A549 (cell line): Measurements from ENCODE around the gene SPATA46. TPM values are rescaled to one million over a fixed set of nuclear protein-coding genes. Genes with fewer than 3 reads are reported as not detected.

Experiments used
- ATAC-seq, 2 experiments: fragments of 200-7000 bp in 1 of 2; fragments of >200 bp in 1 of 2; cut with Nextera tagmentation in 1 of 2; cut with Tn5 transposase in 1 of 2; 3 replicates each; pipeline versions ENCODE4 v1.8.0 to v1.9.1; 2018 to 2020; ENCODE audit warnings: mild to moderate bottlenecking in 1 of 2, moderate library complexity in 1 of 2
- CTCF ChIA-PET: fragments of 300-600 bp; sonication (Branson Sonifier 250); formaldehyde crosslinking; extraction: SDS; loops from one replicate; lab custom pipeline; 2021; ENCODE audit warnings: antibody characterized with exemption, inconsistent platforms; lab: Yijun Ruan, JAX
- POLR2A ChIA-PET: fragments of 350-600 bp; formaldehyde crosslinking; extraction: SDS; loops from one replicate; lab custom pipeline; 2021; ENCODE audit warnings: antibody characterized with exemption, inconsistent platforms; lab: Yijun Ruan, JAX
- DNase-seq, 2 experiments: peaks; one replicate each; pipeline versions ENCODE4 v3.0.0 to v3.0.0-alpha.2; 2011 to 2016; ENCODE audit warnings: low read depth in 1 of 2, low spot score in 1 of 2
- FAIRE-seq: peaks from 2 replicates; lab custom pipeline; 2011; peaks lifted over from hg19 to GRCh38; lab: Jason Lieb, UNC
- H3K27ac ChIP-seq, 2 experiments: fragments of >200 bp; sonication (Bioruptor Twin); formaldehyde crosslinking; 3 replicates each; pipeline ENCODE4 v1.5.1; 2016 to 2017
- H3K4me1 ChIP-seq: fragments of >200 bp; sonication (Bioruptor Twin); formaldehyde crosslinking; 3 replicates; pipeline ENCODE4 v1.6.1; 2016
- H3K4me2 ChIP-seq: fragments of >200 bp; sonication (Bioruptor Twin); formaldehyde crosslinking; 3 replicates; pipeline ENCODE4 v1.6.1; 2016
- H3K4me3 ChIP-seq: fragments of >200 bp; sonication (Bioruptor Twin); formaldehyde crosslinking; 3 replicates; pipeline ENCODE4 v1.5.1; 2016
- H3K9me3 ChIP-seq: fragments of >200 bp; sonication (Bioruptor Twin); formaldehyde crosslinking; 3 replicates; pipeline ENCODE4 v1.6.1; 2016
- ATOH8 ChIP-seq: fragments of 250-450 bp; sonication (Bioruptor Pico); IDR thresholded peaks from 2 replicates; pipeline ENCODE4 v1.5.0; 2020; ENCODE audit warnings: low read depth, mild to moderate bottlenecking, moderate library complexity
- BHLHE40 ChIP-seq: IDR thresholded peaks from 2 replicates; pipeline ENCODE4 v1.6.1; 2012; ENCODE audit warnings: low read depth, low read length, inconsistent platforms
- CHD4 ChIP-seq: fragments of 200-600 bp; sonication (generic); IDR thresholded peaks from 2 replicates; pipeline ENCODE4 v1.6.1; 2016; ENCODE audit warnings: antibody characterized with exemption, mild to moderate bottlenecking, borderline replicate concordance
- CTCF ChIP-seq: fragments of >200 bp; sonication (Bioruptor Twin); formaldehyde crosslinking; IDR thresholded peaks from 3 replicates; pipeline ENCODE4 v1.5.1; 2016
- E2F6 ChIP-seq: IDR thresholded peaks from 2 replicates; pipeline ENCODE4 v1.6.1; 2012; ENCODE audit warnings: low read depth, borderline replicate concordance
- ESRRA ChIP-seq: fragments of 150-350 bp; IDR thresholded peaks from 2 replicates; pipeline ENCODE4 v1.6.1; 2014; ENCODE audit warnings: mild to moderate bottlenecking, low read length, borderline replicate concordance
- FOSL2 ChIP-seq, 2 experiments: fragments of 450-650 bp in 1 of 2; fragments of >200 bp in 1 of 2; sonication (Bioruptor Twin) in 1 of 2; formaldehyde crosslinking; IDR thresholded peaks; 2 replicates each; pipeline versions ENCODE4 v1.5.0 to v1.6.1; 2016 to 2020; ENCODE audit warnings: mild to moderate bottlenecking in 1 of 2, moderate library complexity in 1 of 2
- GATA3 ChIP-seq: IDR thresholded peaks from 2 replicates; pipeline ENCODE4 v1.6.1; 2012; ENCODE audit warnings: borderline replicate concordance
- HES2 ChIP-seq: fragments of >200 bp; sonication (Bioruptor Twin); formaldehyde crosslinking; IDR thresholded peaks from 2 replicates; pipeline ENCODE4 v1.6.1; 2016
- JUN ChIP-seq, 2 experiments: fragments of >200 bp; sonication (Bioruptor Twin); formaldehyde crosslinking; IDR thresholded peaks; 2 replicates in 1 of 2; 3 replicates in 1 of 2; pipeline ENCODE4 v1.6.1; 2016 to 2017
- MAFK ChIP-seq: fragments of 450-650 bp; IDR thresholded peaks from 2 replicates; pipeline ENCODE4 v1.6.1; 2014; ENCODE audit not compliant: partially characterized antibody
- MAZ ChIP-seq: fragments of 150-350 bp; IDR thresholded peaks from 2 replicates; pipeline ENCODE4 v1.6.1; 2014; ENCODE audit warnings: antibody characterized with exemption, low read depth, low read length, borderline replicate concordance
- MYC ChIP-seq: IDR thresholded peaks from 2 replicates; pipeline ENCODE4 v1.6.1; 2012; ENCODE audit warnings: mild to moderate bottlenecking, inconsistent platforms, low read length, improper control_type of control experiment, borderline replicate concordance
- NPAS2 ChIP-seq: fragments of 250-450 bp; sonication (Bioruptor Pico); IDR thresholded peaks from 2 replicates; pipeline ENCODE4 v1.8.0; 2022; ENCODE audit warnings: mild to moderate bottlenecking, moderate library complexity, borderline replicate concordance
- RAD21 ChIP-seq, 2 experiments: fragments of >200 bp in 1 of 2; sonication (Bioruptor Twin) in 1 of 2; formaldehyde crosslinking in 1 of 2; IDR thresholded peaks in 1 of 2; conservative IDR thresholded peaks in 1 of 2; 2 replicates in 1 of 2; 3 replicates in 1 of 2; pipeline ENCODE4 v1.6.1; 2012 to 2018; ENCODE audit warnings: inconsistent platforms in 1 of 2
- RCOR1 ChIP-seq: fragments of 150-350 bp; IDR thresholded peaks from 2 replicates; pipeline ENCODE4 v1.6.1; 2014; ENCODE audit warnings: antibody characterized with exemption, low read length, low read depth
- REST ChIP-seq: fragments of 200-600 bp; sonication (generic); IDR thresholded peaks from 2 replicates; pipeline ENCODE4 v1.6.1; 2016; ENCODE audit warnings: antibody characterized with exemption, mild to moderate bottlenecking, moderate library complexity
- ZNF302 ChIP-seq: fragments of 250-450 bp; sonication (Bioruptor Pico); IDR thresholded peaks from 2 replicates; pipeline ENCODE4 v1.9.0; 2021; ENCODE audit warnings: inconsistent platforms, mild to moderate bottlenecking, moderate library complexity
- ZSCAN20 ChIP-seq: fragments of 250-450 bp; sonication (Bioruptor Pico); IDR thresholded peaks from 2 replicates; pipeline ENCODE4 v1.8.0; 2022; ENCODE audit warnings: mild to moderate bottlenecking, moderate library complexity
- WGBS: methylation state at CpG from one replicate; pipeline ENCODE4 v1.1.6; 2017; ENCODE audit errors: missing lambda C conversion rate; 5-methylcytosine and 5-hydroxymethylcytosine counted together
- polyA plus RNA-seq, 4 experiments: library from polyadenylated mRNA; depleted of rRNA in 3 of 4; stranded (reverse); fragments of >200 nt; fragmentation: RNase III in 1 of 4; extraction: RNeasy Plus Mini Kit Qiagen cat#74134 plus additional on column Dnase treatment in 1 of 4; gene quantifications; 2 replicates in 3 of 4; 3 replicates in 1 of 4; pipeline ENCODE4 v1.2.3, GENCODE V29; 2011 to 2017

Gene SPATA46
- polyA plus RNA-seq, 2 of the 4 experiments (the other 2 are of a cell fraction): not detected

GRCh38 chr1:162400790-162401355 lies 24.2 kb upstream of the SPATA46 start:
- Histone ChIP-seq H3K9me3 (no peaks in the 10 kb centered on the region), H3K27ac (no peak overlapping the region), H3K4me3 (no peak overlapping the region), H3K4me2 (no peak overlapping the region), H3K4me1 (0 out of 3 replicates have a peak, but pooled peaks cover 11% of the 10 kb centered on the region)
- WGBS: 77% methylated on average over 10 of the region's 10 CpGs
- TF ChIP-seq RAD21 (conservative IDR thresholded peaks at IDR 0.05 in 1 of 2, IDR thresholded peaks at IDR 0.05 in 1 of 2): no peak
- TF ChIP-seq ATOH8: no peak
- no peak for TF ChIP-seq JUN (IDR thresholded peaks at IDR 0.05)
- no peak for TF ChIP-seq E2F6
- TF ChIP-seq ZSCAN20 (CRISPR knock-in tag): no peak
- no peak for TF ChIP-seq BHLHE40
- TF ChIP-seq ZNF302 (CRISPR knock-in tag): no peak
- no peak for TF ChIP-seq MYC
- TF ChIP-seq ESRRA: no peak
- no peak for TF ChIP-seq CTCF
- no peak for TF ChIP-seq FOSL2 (IDR thresholded peaks at IDR 0.05)
- no peak for TF ChIP-seq FOSL2 (CRISPR knock-in tag; IDR thresholded peaks at IDR 0.05)
- TF ChIP-seq RCOR1: no peak
- TF ChIP-seq MAZ: no peak
- no peak for TF ChIP-seq GATA3
- no peak for TF ChIP-seq HES2
- no peak for TF ChIP-seq MAFK
- FAIRE-seq: no peak
- DNase-seq: no peak
- ATAC-seq: no peak
- ChIA-PET CTCF (interaction anchor here (1.7 kb wide), 1 partner anchor 345 kb away, joined by 6 read pairs; no protein-coding TSS in a partner anchor), POLR2A (no interaction called here)

- Histone ChIP-seq H3K4me3 (no peak overlapping the region), H3K27ac (no peak overlapping the region), H3K4me2 (no peak overlapping the region), H3K9me3 (no peaks in the 10 kb centered on the region), H3K4me1 (no peaks in the 10 kb centered on the region)
- 63% methylated on average over 8 of the region's 8 CpGs for WGBS
- POLR2A ChIA-PET: no interaction called here
- ATAC-seq (no peak), DNase-seq (no peak), FAIRE-seq (no peak)
- TF ChIP-seq CTCF (no peak), REST (no peak), CHD4 (no peak), RCOR1 (no peak), NPAS2 (no peak)
- CTCF ChIA-PET: no interaction called here
These were observed 22.4 kb upstream of the SPATA46 start for GRCh38 chr1:162398999-162399580.
